Cardiac muscle cell (in vitro differentiated cells and primary cell): ENCODE measurements around the gene MARCO. TPM values are rescaled to one million over a fixed set of nuclear protein-coding genes. Genes with fewer than 3 reads are reported as not detected.
"Not testable (repeated sequence)": the region's sequence is repeated elsewhere in the genome, so short reads cannot be mapped to it uniquely, and the experiment has no call there.

Source experiments
- DNase-seq, 2 donors: peaks; one replicate each; pipeline versions ENCODE4 v3.0.0 to v3.0.0-alpha.2; 2010 to 2017; ENCODE audit warnings: low read depth in 1 of 2, low spot score in 1 of 2
- H3K27ac ChIP-seq: fragments of 200-600 bp; sonication (generic); 2 replicates; pipeline ENCODE4 v1.5.1; 2016
- H3K27me3 ChIP-seq: fragments of 200-600 bp; sonication (generic); 2 replicates; pipeline ENCODE4 v1.6.0; 2016; ENCODE audit warnings: control low read depth
- H3K36me3 ChIP-seq: fragments of 200-600 bp; sonication (generic); 2 replicates; pipeline ENCODE4 v1.5.1; 2016; ENCODE audit warnings: control low read depth
- H3K4me1 ChIP-seq: fragments of 200-600 bp; sonication (generic); 2 replicates; pipeline ENCODE4 v1.8.1; 2017; ENCODE audit warnings: low read depth, mild to moderate bottlenecking, mixed run types
- H3K4me3 ChIP-seq: fragments of 200-600 bp; sonication (generic); 2 replicates; pipeline ENCODE4 v1.5.1; 2016; ENCODE audit warnings: mild to moderate bottlenecking
- H3K9me3 ChIP-seq: fragments of 200-600 bp; sonication (generic); 2 replicates; pipeline ENCODE4 v1.5.1; 2017; ENCODE audit warnings: low read depth, mild to moderate bottlenecking, control low read depth
- CTCF ChIP-seq: IDR thresholded peaks from 2 replicates; pipeline ENCODE4 v1.5.1; 2012; ENCODE audit warnings: low read depth, mild to moderate bottlenecking, low read length
- polyA plus RNA-seq: library from polyadenylated mRNA; unstranded; fragments of >200 nt; fragmentation: Nextera tagmentation; extraction: Ambion mirVana; gene quantifications from 2 replicates; pipeline ENCODE4 v1.2.1, GENCODE V29; 2016
- total RNA-seq: library from RNA; depleted of rRNA; stranded (reverse); fragments of >200 nt; gene quantifications from 2 replicates; pipeline ENCODE4 v1.2.3, GENCODE V29; 2016

The MARCO gene
- total and polyA plus RNA-seq, 2 experiments from 2014 or later = not detected

DNA sequence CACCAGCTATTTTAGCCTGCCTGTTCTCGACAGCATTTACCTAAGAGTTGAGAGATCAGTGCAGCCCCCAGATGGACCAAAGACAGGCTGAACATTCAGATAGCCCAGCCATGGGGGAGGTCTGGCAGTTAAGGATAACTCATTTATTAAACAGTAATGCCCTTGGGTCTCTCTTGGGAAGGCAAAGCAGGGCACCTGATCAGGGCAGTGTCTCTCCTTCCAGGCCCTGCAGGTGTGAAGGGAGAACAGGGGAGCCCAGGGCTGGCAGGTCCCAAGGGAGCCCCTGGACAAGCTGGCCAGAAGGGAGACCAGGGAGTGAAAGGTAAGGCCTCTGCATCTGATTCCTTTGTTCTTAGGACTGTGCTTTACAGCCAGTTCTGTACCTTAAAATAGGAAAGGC is 49.6 kb downstream of the MARCO start:
- H3K4me1 ChIP-seq = no peaks in the 10 kb centered on the region
- TF ChIP-seq CTCF = no peak
- DNase-seq = no peak
- no peak overlapping the region for H3K27ac ChIP-seq
- no peak overlapping the region for H3K4me3 ChIP-seq
- H3K36me3 ChIP-seq = no peaks in the 10 kb centered on the region
- H3K9me3 ChIP-seq = no peaks in the 10 kb centered on the region
- H3K27me3 ChIP-seq = peaks cover 31% of the 10 kb centered on the region

- Histone ChIP-seq H3K4me3 (no peak overlapping the region), H3K4me1 (no peaks in the 10 kb centered on the region), H3K27ac (no peak overlapping the region), H3K36me3 (no peaks in the 10 kb centered on the region), H3K27me3 (peaks cover 19% of the 10 kb centered on the region), H3K9me3 (no peaks in the 10 kb centered on the region)
- TF ChIP-seq CTCF = no peak
- no peak for DNase-seq
Observed at GRCh38 chr2:118992740-118993391, 50.9 kb downstream of the MARCO start.

DNA sequence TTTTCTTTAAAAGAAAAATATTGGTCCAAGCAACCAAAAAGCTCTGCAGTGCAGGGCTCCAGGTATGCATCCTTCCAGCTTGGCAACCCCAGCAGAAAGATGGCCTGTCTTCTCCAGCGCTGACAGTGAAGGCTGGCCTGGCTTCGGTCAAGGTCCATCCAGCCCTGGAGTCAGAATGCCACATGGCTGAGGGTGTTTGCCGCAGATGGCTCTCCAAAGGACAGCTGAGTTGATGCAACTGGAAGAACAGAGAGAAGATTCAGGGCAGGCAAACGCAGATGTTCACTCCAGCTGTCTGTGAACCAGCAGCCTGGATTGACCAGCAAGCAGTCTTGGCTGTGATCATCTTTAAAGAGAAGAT is 51.4 kb downstream of the MARCO start:
- no peak overlapping the region for H3K4me3 ChIP-seq
- no peaks in the 10 kb centered on the region for H3K9me3 ChIP-seq
- H3K27me3 ChIP-seq = peaks cover 16% of the 10 kb centered on the region
- H3K4me1 ChIP-seq = no peaks in the 10 kb centered on the region
- no peak overlapping the region for H3K27ac ChIP-seq
- no peak for DNase-seq
- no peaks in the 10 kb centered on the region for H3K36me3 ChIP-seq
- TF ChIP-seq CTCF = no peak

- H3K9me3 ChIP-seq = no peaks in the 10 kb centered on the region
- H3K27me3 ChIP-seq = peaks cover 9% of the 10 kb centered on the region
- no peaks in the 10 kb centered on the region for H3K36me3 ChIP-seq
- no peak overlapping the region for H3K4me3 ChIP-seq
- no peak for DNase-seq
- no peak for TF ChIP-seq CTCF
- H3K4me1 ChIP-seq = no peaks in the 10 kb centered on the region
- no peak overlapping the region for H3K27ac ChIP-seq
Observed at GRCh38 chr2:118994172-118994700, 52.2 kb downstream of the MARCO start.

GRCh38 chr2:118994778-118995177 is 52.8 kb downstream of the MARCO start:
- Histone ChIP-seq H3K4me3 (no peak overlapping the region), H3K27me3 (peaks cover 9% of the 10 kb centered on the region), H3K36me3 (no peaks in the 10 kb centered on the region), H3K4me1 (no peaks in the 10 kb centered on the region), H3K9me3 (no peaks in the 10 kb centered on the region), H3K27ac (no peak overlapping the region)
- TF ChIP-seq CTCF = no peak
- DNase-seq = no peak

DNA sequence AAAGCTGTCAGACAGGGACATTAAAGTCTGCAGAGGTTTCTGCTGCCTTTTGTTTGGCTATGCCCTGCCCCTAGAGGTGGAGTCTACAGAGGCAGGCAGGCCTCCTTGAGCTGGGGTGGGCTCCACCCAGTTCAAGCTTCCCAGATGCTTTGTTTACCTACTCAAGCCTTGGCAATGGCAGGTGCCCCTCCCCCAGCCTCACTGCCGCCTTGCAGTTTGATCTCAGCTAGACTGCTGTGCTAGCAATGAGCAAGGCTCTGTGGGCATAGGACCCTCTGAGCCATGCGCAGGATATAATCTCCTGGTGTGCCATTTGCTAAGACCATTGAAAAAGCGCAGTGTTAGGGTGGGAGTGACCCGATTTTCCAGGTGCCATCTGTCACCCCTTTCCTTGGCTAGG is 61.9 kb downstream of the MARCO start:
- not testable (repeated sequence) for H3K27me3 ChIP-seq, H3K4me3 ChIP-seq, H3K4me1 ChIP-seq, H3K9me3 ChIP-seq, H3K27ac ChIP-seq, DNase-seq, H3K36me3 ChIP-seq
